ENCODE measurements around the gene ATP2B2.

Gene ATP2B2

GRCh38 chr3:10329495-10330015 lies 175.8 kb downstream of the ATP2B2 start:
- Histone ChIP-seq H3K9ac (ENCODE audit: low read length) (no peak overlapping the region), H3K36me3 (ENCODE audit: insufficient read depth, low read length) (no peaks in the 10 kb centered on the region), H3K9me3 (ENCODE audit: low read length) (no peaks in the 10 kb centered on the region), H3K4me1 (ENCODE audit: insufficient read depth, low read length) (no peaks in the 10 kb centered on the region), H3K27me3 (ENCODE audit: control insufficient read depth in 1 of 2, insufficient read depth in 2 of 2, low read length in 2 of 2) (peaks cover 0 to 4% of the 10 kb centered on the region in 2 donors), H3K4me3 (ENCODE audit: low read depth in 1 of 2, low read length in 2 of 2) (no peak overlapping the region), H3K27ac (ENCODE audit: low read depth, low read length) (no peak overlapping the region)

GRCh38 chr3:10328460-10329071 lies 176.8 kb downstream of the ATP2B2 start:
- H3K27me3 ChIP-seq (ENCODE audit: control insufficient read depth in 1 of 2, insufficient read depth in 2 of 2, low read length in 2 of 2), result peaks cover 0 to 4% of the 10 kb centered on the region in 2 donors
- H3K27ac ChIP-seq (ENCODE audit: low read depth, low read length), result no peak overlapping the region

DNA sequence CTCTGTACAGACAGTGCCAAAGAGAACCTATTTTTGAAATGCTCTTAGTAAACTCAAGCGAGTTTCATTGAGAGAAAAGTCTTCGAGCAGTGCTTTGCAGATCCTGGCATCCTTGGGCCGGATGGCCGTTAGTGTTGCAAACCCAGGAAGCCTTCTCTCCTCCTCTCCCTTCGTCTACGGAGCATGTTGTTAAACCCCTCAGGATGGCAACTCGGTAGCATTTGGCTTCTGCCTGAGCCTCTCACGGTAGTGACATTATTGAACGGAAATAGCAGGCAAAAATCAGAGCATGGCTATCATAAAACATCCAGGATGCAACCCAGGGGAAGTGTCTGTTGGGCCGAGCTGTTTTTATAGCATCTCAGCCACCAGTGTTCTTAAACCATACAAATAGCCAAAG lies 177.8 kb downstream of the ATP2B2 start:
- H3K9me3 ChIP-seq (ENCODE audit: low read length), result no peaks in the 10 kb centered on the region
- no peaks in the 10 kb centered on the region for H3K4me1 ChIP-seq (ENCODE audit: insufficient read depth, low read length)
- no peak overlapping the region for H3K27ac ChIP-seq (ENCODE audit: low read depth, low read length)
- H3K27me3 ChIP-seq (ENCODE audit: control insufficient read depth in 1 of 2, insufficient read depth in 2 of 2, low read length in 2 of 2), result peaks cover 0 to 4% of the 10 kb centered on the region in 2 donors
- no peak overlapping the region for H3K9ac ChIP-seq (ENCODE audit: low read length)
- no peaks in the 10 kb centered on the region for H3K36me3 ChIP-seq (ENCODE audit: insufficient read depth, low read length)
- no peak overlapping the region for H3K4me3 ChIP-seq (ENCODE audit: low read depth in 1 of 2, low read length in 2 of 2)

More at GRCh38 chr3:10328460-10329071, 176.8 kb downstream of the ATP2B2 start:
- no peaks in the 10 kb centered on the region for H3K9me3 ChIP-seq (ENCODE audit: low read length)
- no peak overlapping the region for H3K4me3 ChIP-seq (ENCODE audit: low read depth in 1 of 2, low read length in 2 of 2)
- no peaks in the 10 kb centered on the region for H3K4me1 ChIP-seq (ENCODE audit: insufficient read depth, low read length)
- no peaks in the 10 kb centered on the region for H3K36me3 ChIP-seq (ENCODE audit: insufficient read depth, low read length)
- H3K9ac ChIP-seq (ENCODE audit: low read length), result no peak overlapping the region

DNA sequence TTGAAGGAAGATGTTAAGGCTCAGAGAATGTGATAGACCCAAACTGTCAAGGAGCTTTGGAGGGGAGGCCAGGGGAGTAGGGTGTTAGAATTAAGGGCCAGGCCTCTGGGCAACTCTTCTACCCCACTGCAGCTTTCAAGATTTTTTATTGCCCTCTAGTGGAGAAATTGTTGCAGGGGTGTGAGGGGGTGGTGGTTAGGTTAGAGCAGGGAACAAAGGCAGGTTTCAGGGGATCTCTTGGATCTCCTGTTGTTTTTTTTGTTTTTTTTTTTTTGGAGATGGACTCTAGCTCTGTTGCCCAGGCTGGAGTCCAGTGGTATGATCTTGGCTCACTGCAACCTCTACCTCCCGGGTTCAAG lies 183.1 kb downstream of the ATP2B2 start:
- Histone ChIP-seq H3K9ac (ENCODE audit: low read length) (no peak overlapping the region), H3K27me3 (ENCODE audit: control insufficient read depth in 1 of 2, insufficient read depth in 2 of 2, low read length in 2 of 2) (no peaks in the 10 kb centered on the region), H3K9me3 (ENCODE audit: low read length) (no peaks in the 10 kb centered on the region), H3K4me3 (ENCODE audit: low read depth in 1 of 2, low read length in 2 of 2) (no peak overlapping the region), H3K4me1 (ENCODE audit: insufficient read depth, low read length) (peaks cover 17% of the 10 kb centered on the region), H3K36me3 (ENCODE audit: insufficient read depth, low read length) (peaks cover 20% of the 10 kb centered on the region), H3K27ac (ENCODE audit: low read depth, low read length) (no peak overlapping the region)

DNA sequence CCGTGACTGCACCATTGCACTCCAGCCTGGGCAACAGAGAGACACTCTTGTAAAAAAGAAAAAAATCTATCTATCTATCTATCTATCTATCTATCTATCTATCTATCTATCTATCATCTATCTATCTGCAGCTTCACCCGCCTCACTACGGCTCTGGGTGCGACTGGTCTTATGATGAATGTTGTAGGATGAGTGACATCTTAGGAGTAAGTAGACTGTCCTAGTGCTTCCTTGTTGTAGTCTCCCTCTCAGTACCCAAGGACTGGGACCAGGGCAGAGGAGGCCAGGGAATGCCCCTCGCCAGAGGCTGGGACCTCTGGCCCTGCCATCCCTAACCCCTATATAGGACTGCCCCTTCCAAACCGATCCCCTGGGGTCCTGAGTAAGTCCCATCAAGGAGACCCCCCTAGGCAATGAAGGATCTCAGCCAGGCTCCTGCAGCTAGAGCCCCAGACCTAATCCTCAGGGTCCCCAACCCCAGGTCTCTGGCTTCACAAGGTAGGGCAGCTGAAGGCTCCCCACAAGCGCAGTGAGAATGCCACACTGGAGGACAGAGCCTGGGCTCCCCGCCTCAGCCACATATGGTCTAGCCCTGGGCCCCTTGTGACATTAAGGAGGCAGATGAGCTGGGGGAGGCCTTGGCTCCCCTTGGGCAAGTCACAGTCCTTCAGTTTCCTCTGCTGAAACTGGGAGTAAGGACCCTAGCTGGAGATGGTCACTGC lies 183.6 kb downstream of the ATP2B2 start:
- H3K4me1 ChIP-seq (ENCODE audit: insufficient read depth, low read length), result peaks cover 17% of the 10 kb centered on the region
- H3K9ac ChIP-seq (ENCODE audit: low read length), result no peak overlapping the region
- peaks cover 26% of the 10 kb centered on the region for H3K36me3 ChIP-seq (ENCODE audit: insufficient read depth, low read length)
- H3K4me3 ChIP-seq (ENCODE audit: low read depth in 1 of 2, low read length in 2 of 2), result no peak overlapping the region
- no peaks in the 10 kb centered on the region for H3K27me3 ChIP-seq (ENCODE audit: control insufficient read depth in 1 of 2, insufficient read depth in 2 of 2, low read length in 2 of 2)
- H3K9me3 ChIP-seq (ENCODE audit: low read length), result no peaks in the 10 kb centered on the region
- no peak overlapping the region for H3K27ac ChIP-seq (ENCODE audit: low read depth, low read length)

- H3K9ac ChIP-seq (ENCODE audit: low read length), result peak overlapping the region; percentile 92
- no peaks in the 10 kb centered on the region for H3K9me3 ChIP-seq (ENCODE audit: low read length)
- H3K27me3 ChIP-seq (ENCODE audit: control insufficient read depth in 1 of 2, insufficient read depth in 2 of 2, low read length in 2 of 2), result no peaks in the 10 kb centered on the region
- peaks cover 31% of the 10 kb centered on the region for H3K36me3 ChIP-seq (ENCODE audit: insufficient read depth, low read length)
- peak overlapping the region; percentile 88 for H3K27ac ChIP-seq (ENCODE audit: low read depth, low read length)
- H3K4me3 ChIP-seq (ENCODE audit: low read depth in 1 of 2, low read length in 2 of 2), result peak overlapping the region; percentile 73 to 100
- peaks cover 17% of the 10 kb centered on the region for H3K4me1 ChIP-seq (ENCODE audit: insufficient read depth, low read length)
Observed at GRCh38 chr3:10320320-10320677, 185.1 kb downstream of the ATP2B2 start.

- H3K9ac ChIP-seq (ENCODE audit: low read length), result peak overlapping the region; percentile 92
- H3K4me1 ChIP-seq (ENCODE audit: insufficient read depth, low read length), result peaks cover 17% of the 10 kb centered on the region
- H3K4me3 ChIP-seq (ENCODE audit: low read depth in 1 of 2, low read length in 2 of 2), result peak overlapping the region; percentile 73 to 100
- H3K27ac ChIP-seq (ENCODE audit: low read depth, low read length), result no peak overlapping the region
- H3K27me3 ChIP-seq (ENCODE audit: control insufficient read depth in 1 of 2, insufficient read depth in 2 of 2, low read length in 2 of 2), result no peaks in the 10 kb centered on the region
- H3K36me3 ChIP-seq (ENCODE audit: insufficient read depth, low read length), result peaks cover 34% of the 10 kb centered on the region
- no peaks in the 10 kb centered on the region for H3K9me3 ChIP-seq (ENCODE audit: low read length)
Observed at GRCh38 chr3:10319804-10320203, 185.6 kb downstream of the ATP2B2 start.

DNA sequence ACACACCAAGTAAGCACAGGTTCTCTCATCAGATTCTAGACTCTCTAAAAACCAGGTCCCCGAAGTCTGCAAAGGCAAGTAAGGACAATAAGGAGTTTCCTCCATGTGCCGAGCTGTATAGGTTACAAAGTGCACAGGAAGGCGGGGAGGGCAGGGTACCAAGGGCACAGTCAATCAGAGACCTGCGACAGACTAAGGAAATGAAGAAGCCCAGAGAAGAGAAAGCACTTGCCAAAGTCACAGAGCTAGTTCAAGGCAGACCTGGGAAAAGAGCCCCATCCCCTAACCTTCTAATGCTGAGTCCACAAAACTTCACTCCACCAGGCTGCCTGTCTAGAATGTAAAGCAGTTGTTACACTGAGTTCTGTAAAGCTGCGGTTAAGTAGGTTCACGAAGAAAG lies 186.1 kb downstream of the ATP2B2 start:
- Histone ChIP-seq H3K9ac (ENCODE audit: low read length) (no peak overlapping the region), H3K4me3 (ENCODE audit: low read depth in 1 of 2, low read length in 2 of 2) (no peak overlapping the region), H3K27ac (ENCODE audit: low read depth, low read length) (no peak overlapping the region), H3K36me3 (ENCODE audit: insufficient read depth, low read length) (peaks cover 40% of the 10 kb centered on the region), H3K4me1 (ENCODE audit: insufficient read depth, low read length) (peaks cover 17% of the 10 kb centered on the region), H3K27me3 (ENCODE audit: control insufficient read depth in 1 of 2, insufficient read depth in 2 of 2, low read length in 2 of 2) (no peaks in the 10 kb centered on the region), H3K9me3 (ENCODE audit: low read length) (no peaks in the 10 kb centered on the region)

GRCh38 chr3:10317961-10318350 lies 187.4 kb downstream of the ATP2B2 start:
- Histone ChIP-seq H3K4me1 (ENCODE audit: insufficient read depth, low read length) (peaks cover 17% of the 10 kb centered on the region), H3K27ac (ENCODE audit: low read depth, low read length) (no peak overlapping the region), H3K9ac (ENCODE audit: low read length) (no peak overlapping the region), H3K36me3 (ENCODE audit: insufficient read depth, low read length) (peaks cover 52% of the 10 kb centered on the region), H3K27me3 (ENCODE audit: control insufficient read depth in 1 of 2, insufficient read depth in 2 of 2, low read length in 2 of 2) (no peaks in the 10 kb centered on the region), H3K4me3 (ENCODE audit: low read depth in 1 of 2, low read length in 2 of 2) (no peak overlapping the region), H3K9me3 (ENCODE audit: low read length) (no peaks in the 10 kb centered on the region)

DNA sequence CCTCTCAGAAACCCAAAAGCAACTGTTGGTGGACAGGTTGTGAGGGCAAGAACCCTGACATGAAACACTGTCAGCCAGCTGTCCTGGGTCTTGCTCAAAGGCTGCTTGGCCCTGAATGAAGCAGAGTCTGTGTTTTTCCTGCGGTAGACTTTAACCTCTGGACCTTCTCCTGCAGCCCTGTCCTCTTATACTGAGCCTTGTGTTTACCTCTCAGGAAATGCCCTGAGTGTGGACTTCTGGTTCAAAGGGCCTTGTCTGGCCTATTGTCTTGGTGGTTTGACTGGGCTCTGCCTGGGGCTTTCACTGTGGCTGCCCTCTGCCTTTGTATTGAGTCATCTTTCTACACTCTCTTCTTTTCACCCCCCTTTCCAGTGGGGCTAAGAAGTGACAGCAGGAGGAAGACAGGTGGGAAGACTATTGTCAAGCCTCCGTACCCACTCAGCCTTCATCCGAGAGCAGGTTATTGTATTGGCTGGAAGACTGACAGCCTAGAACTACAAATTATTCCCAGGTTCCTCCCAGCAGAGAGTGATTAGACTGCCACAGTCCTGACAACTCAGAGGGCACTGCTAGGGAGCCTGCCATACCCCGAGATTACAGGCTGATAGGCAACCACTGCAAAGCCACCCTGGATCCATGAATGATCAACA lies 187.9 kb downstream of the ATP2B2 start:
- Histone ChIP-seq H3K4me1 (ENCODE audit: insufficient read depth, low read length) (peaks cover 17% of the 10 kb centered on the region), H3K9ac (ENCODE audit: low read length) (no peak overlapping the region), H3K27me3 (ENCODE audit: control insufficient read depth in 1 of 2, insufficient read depth in 2 of 2, low read length in 2 of 2) (no peaks in the 10 kb centered on the region), H3K9me3 (ENCODE audit: low read length) (no peaks in the 10 kb centered on the region), H3K27ac (ENCODE audit: low read depth, low read length) (no peak overlapping the region), H3K4me3 (ENCODE audit: low read depth in 1 of 2, low read length in 2 of 2) (no peak overlapping the region), H3K36me3 (ENCODE audit: insufficient read depth, low read length) (peaks cover 57% of the 10 kb centered on the region)

DNA sequence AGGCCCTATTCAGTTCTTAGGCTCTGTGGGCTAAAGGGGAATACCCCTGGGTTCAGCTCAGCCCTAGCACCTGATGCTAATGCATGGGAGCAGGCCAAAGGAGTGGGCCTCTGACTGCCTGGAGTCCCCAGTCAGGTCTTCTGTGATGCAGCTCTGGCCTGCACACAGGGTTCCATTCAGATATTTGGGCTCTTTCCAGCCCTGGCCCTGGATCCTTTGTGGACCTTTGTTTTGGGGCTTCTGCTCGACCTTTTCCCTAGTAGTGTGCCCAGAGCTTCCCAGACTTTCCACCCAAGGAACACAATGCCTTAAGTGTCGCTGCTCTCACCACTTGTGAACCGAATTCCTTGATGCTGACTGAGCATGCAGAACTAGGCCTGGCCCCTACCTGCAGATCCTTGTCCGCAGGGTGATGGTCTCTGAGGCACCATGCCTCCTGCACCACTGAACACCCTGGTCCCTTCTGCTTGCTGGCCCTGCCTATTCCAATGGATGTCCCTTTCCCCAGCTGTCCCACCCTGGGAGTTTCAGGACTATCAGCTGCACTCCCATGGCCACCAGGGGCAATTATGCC lies 189.5 kb downstream of the ATP2B2 start:
- peaks cover 17% of the 10 kb centered on the region for H3K4me1 ChIP-seq (ENCODE audit: insufficient read depth, low read length)
- no peaks in the 10 kb centered on the region for H3K27me3 ChIP-seq (ENCODE audit: control insufficient read depth in 1 of 2, insufficient read depth in 2 of 2, low read length in 2 of 2)
- no peaks in the 10 kb centered on the region for H3K9me3 ChIP-seq (ENCODE audit: low read length)
- H3K27ac ChIP-seq (ENCODE audit: low read depth, low read length), result no peak overlapping the region
- no peak overlapping the region for H3K9ac ChIP-seq (ENCODE audit: low read length)
- H3K4me3 ChIP-seq (ENCODE audit: low read depth in 1 of 2, low read length in 2 of 2), result no peak overlapping the region
- H3K36me3 ChIP-seq (ENCODE audit: insufficient read depth, low read length), result peaks cover 71% of the 10 kb centered on the region
